GM20000 (cell line): ENCODE measurements around the gene NXPH3.

Experiments
- DNase-seq: peaks from one replicate; pipeline ENCODE4 v3.0.0; 2012; ENCODE audit warnings: low spot score
- TF ChIP-seq, protein P1 (sequence below): IDR thresholded peaks from 2 replicates; pipeline ENCODE4 v1.5.1; 2012; ENCODE audit warnings: mild to moderate bottlenecking, control low read depth; ENCODE audit errors: extremely low read depth, missing control alignments

The NXPH3 gene

DNA sequence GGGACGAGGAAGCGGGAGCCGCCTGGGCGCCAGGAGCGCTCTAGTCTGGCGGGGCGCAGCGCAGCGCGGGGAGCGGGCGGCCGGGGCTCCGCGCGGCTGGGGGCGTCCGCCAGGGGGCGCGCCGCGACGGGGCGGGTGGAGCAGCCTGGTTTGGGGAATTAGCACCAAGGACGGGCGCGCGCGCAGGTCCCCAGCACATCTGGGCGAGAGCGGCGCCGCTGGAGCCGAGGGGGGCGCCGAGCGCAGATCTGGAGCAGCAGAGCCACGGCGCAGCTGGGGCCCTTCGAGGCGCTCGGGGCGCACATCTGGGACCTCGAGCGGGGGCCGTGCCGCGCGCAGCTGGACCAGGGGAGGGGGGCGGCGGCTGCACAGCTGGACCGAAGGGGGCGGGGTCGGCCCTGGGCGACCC lies at the start of gene NXPH3:
TSS of gene NXPH3 (plus strand) at position 193 of the 409 bp plus-strand sequence. CDS start 349 bp downstream, outside the sequence.
- TF ChIP-seq, protein P1, sequence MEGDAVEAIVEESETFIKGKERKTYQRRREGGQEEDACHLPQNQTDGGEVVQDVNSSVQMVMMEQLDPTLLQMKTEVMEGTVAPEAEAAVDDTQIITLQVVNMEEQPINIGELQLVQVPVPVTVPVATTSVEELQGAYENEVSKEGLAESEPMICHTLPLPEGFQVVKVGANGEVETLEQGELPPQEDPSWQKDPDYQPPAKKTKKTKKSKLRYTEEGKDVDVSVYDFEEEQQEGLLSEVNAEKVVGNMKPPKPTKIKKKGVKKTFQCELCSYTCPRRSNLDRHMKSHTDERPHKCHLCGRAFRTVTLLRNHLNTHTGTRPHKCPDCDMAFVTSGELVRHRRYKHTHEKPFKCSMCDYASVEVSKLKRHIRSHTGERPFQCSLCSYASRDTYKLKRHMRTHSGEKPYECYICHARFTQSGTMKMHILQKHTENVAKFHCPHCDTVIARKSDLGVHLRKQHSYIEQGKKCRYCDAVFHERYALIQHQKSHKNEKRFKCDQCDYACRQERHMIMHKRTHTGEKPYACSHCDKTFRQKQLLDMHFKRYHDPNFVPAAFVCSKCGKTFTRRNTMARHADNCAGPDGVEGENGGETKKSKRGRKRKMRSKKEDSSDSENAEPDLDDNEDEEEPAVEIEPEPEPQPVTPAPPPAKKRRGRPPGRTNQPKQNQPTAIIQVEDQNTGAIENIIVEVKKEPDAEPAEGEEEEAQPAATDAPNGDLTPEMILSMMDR: peak; percentile 66
- peak; percentile 90 for DNase-seq

DNA sequence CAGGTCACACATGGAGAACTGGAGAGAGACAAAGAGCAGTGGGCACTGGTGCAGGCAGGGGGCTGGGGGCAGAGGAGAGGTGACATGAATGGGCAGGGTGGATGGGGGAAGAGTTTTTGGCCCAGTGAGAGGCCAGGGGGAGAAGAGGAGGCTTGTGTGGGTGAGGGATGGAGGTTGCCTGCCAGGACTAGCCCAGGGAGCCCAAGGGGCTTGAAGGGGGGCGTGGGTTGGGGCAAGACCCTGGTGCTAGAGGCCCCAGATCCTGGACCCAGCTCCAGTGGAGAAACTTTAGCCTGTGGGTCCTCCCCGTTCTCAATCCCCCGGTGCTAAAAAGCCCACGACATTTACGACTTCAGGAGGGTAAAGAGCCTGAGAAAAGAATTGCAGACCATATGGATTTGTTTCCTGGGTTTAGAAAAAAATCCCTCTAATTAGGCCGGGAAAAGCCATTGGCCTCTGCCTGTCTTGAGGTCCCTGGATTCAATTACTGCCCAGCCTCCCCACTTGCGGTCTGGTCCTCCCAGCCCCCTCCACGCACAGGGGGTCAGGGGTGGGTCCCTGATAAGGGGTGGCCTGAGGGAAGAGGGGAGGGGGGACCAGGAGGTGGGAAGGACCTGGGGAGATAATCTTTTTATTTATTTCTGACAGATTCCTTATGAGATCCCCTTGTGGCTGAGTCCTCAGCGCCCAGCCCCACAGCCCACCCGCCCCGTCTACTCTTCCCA lies 47.6 kb upstream of the NXPH3 start:
- no peak for DNase-seq
- TF ChIP-seq, protein P1: no peak

DNA sequence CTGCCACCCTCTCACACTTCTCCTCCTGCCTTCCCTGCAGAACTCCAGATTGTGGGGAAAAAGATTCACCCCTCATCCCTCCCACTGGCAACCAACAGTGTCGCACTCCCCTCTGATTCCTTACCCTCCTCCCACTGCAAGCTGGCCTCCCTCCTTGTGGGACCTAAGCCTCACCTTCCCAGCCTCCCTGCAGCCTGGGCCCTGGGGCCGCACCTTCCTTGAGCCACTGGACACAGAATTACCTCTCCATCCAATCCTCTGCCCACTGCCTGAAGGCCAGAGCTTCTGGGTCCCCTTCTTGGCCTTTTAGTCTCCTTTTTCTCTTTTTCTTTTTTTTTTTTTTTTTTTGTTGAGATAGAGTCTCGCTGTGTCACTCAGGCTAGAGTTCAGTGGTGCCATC lies 46.7 kb upstream of the NXPH3 start:
- no peak for DNase-seq
- TF ChIP-seq, protein P1: no peak

DNA sequence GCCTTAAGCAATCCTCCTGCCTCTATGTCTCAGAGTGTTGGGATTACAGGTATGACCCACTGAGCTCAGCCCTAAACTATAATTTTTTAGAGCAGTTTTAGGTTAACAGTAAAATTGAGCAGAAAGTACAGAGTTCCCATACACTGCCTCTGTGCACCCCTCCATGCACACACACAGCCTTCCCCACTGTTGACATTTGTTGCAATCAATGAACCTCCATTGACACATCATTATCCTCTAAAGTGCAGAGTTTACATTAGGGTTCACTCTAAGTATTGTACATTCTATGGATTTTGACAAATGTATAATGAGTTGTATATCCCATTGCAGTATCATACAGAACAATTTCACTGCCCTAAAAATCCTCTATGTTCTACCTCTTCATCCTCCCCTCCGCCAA lies 45.6 kb upstream of the NXPH3 start:
- TF ChIP-seq, protein P1: no peak

DNA sequence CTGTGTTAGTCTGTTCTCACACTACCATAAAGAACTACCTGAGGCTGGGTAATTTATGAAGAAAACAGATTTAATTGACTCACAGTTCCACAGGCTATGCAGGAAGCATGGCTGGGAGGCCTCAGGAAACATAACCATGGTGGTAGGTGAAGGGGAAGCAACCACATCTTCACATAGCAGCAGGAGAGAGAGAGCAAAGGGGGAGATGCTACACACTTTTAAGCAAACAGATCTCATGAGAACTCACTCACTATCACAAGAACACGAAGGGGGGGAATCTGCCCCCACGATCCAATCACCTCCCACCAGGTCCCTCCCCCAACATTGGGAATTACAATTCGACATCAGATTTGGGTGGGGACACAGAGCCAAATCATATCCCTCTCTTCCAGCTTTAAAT lies 31.8 kb upstream of the NXPH3 start:
- DNase-seq: no peak
- TF ChIP-seq, protein P1: no peak

More for the DNA sequence above, 45.6 kb upstream of the NXPH3 start:
- DNase-seq: no peak

DNA sequence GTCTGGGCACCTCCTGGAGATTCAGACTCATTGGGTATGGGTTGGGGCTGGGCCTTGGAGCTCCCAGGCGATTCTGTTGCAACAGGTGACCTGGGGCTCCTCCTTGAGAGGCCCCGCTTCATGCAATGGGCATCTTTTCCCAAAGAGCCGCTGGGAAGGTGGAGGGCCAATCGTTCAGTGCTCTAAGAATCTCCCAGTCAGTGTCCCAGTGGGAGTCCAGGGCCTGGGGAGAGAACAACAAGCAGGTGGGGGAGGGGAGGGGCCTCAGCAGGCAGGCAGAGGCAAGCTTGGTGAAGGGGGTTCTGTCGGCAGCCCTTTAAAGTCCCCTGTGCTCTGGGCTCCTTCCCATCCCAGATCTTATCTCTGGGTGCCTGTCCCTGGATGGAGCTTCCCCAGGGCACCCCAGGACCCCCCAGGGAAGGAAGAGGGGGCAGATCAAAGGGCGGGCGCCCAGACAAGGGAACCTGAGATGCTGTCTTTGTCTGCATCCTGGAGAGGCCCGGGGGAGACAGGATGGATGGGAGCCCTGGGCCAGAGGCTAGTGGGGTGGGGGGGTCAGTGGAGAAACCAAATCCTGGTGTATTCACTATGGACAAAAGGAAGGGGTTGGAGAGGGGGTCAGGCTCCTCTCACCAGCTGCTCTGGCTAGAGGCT lies 30.5 kb upstream of the NXPH3 start:
- DNase-seq: peak; percentile 4
- TF ChIP-seq, protein P1: no peak

DNA sequence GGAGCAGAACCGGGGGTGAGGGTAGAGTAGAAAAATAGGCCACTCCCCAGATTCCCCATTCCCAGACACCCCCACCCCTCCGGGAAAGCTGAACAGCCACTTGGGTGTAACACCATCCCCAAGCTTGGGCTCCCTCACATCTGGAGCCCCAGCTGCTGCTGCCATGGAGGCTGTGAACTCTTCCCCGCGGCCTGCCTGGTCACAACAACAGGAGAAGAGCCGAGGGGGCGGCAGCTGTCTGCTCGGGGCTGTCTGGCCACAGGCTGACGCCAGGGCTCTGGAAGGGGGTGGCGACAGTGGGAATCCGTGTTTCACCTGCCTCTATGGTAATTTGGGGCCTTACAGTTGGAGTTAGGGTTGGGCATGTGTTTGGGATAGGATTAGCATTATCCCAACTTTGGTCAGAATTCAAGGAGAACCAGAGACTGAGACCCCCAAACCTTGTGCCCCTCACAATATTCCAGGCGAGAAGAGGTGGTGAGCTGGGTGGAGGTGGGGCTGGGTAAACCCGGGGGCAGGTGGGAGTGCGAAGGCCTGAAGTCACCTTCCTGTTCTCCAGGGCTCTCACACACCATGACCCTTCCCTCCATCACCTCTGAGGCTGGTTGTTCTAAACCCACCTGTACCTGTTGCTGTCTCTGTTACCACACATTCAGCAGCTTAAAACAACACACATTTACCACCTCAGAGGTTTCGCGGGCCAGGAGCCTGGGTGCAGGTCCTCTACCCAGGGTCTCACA lies 29.7 kb upstream of the NXPH3 start:
- TF ChIP-seq, protein P1: no peak
- peak; percentile 3 for DNase-seq
